K562 (cell line): ENCODE results near the gene MAGIX. TPM values are rescaled to one million over a fixed set of nuclear protein-coding genes. Genes with fewer than 3 reads are reported as not detected.

Experiments
- BRCA1 ChIP-seq, 2 experiments: fragments of 450-650 bp in 1 of 2; sonication (generic) in 1 of 2; formaldehyde crosslinking in 1 of 2; IDR thresholded peaks; 2 replicates each; pipeline versions ENCODE4 v1.5.0 to v1.6.1; 2017 to 2020; ENCODE audit warnings: mild to moderate bottlenecking in 1 of 2, missing genetic modification reagents in 1 of 2
- C11orf30 ChIP-seq: fragments of 450-650 bp; IDR thresholded peaks from 2 replicates; pipeline ENCODE4 v1.6.1; 2016; ENCODE audit warnings: low read depth, mild to moderate bottlenecking
- CBFA2T3 ChIP-seq: fragments of 450-650 bp; IDR thresholded peaks from 2 replicates; pipeline ENCODE4 v1.6.1; 2017
- CEBPG ChIP-seq, 3 experiments: fragments of 200-800 bp in 1 of 3; sonication (Bioruptor generic) in 1 of 3; sonication (generic) in 1 of 3; formaldehyde crosslinking in 1 of 3; IDR thresholded peaks in 2 of 3; conservative IDR thresholded peaks in 1 of 3; 2 replicates each; pipeline versions ENCODE4 v1.6.1 to v1.8.0; 2016 to 2022; ENCODE audit warnings: missing compliant biosample characterization in 2 of 3, missing genetic modification characterization in 2 of 3, mild to moderate bottlenecking in 1 of 3, missing genetic modification reagents in 1 of 3
- CREB1 ChIP-seq, 2 experiments: sonication (generic) in 1 of 2; formaldehyde crosslinking in 1 of 2; IDR thresholded peaks; 2 replicates each; pipeline versions ENCODE4 v1.6.1 to v1.8.0; 2012 to 2022; ENCODE audit warnings: inconsistent platforms in 1 of 2, mild to moderate bottlenecking in 1 of 2, missing genetic modification reagents in 1 of 2, moderate library complexity in 1 of 2
- FIP1L1 ChIP-seq: fragments of 200-400 bp; formaldehyde crosslinking; IDR thresholded peaks from 2 replicates; pipeline ENCODE4 v1.6.1; 2018; ENCODE audit warnings: mild to moderate bottlenecking, low read depth, low read length; ENCODE audit not compliant: poor library complexity, severe bottlenecking
- FOXM1 ChIP-seq, 2 experiments: fragments of 450-650 bp in 1 of 2; sonication (generic) in 1 of 2; formaldehyde crosslinking in 1 of 2; IDR thresholded peaks; 2 replicates each; pipeline versions ENCODE4 v1.6.1 to v1.9.0; 2017 to 2022; ENCODE audit warnings: low read depth in 2 of 2, mild to moderate bottlenecking in 2 of 2, missing genetic modification reagents in 1 of 2, moderate library complexity in 1 of 2
- NR2F6 ChIP-seq: fragments of 450-650 bp; formaldehyde crosslinking; IDR thresholded peaks from 2 replicates; pipeline ENCODE4 v1.4.0; 2020; ENCODE audit warnings: mild to moderate bottlenecking
- PHB2 ChIP-seq: fragments of 450-650 bp; IDR thresholded peaks from 2 replicates; pipeline ENCODE4 v1.6.1; 2017; ENCODE audit warnings: low read depth
- PURB ChIP-seq: sonication (generic); formaldehyde crosslinking; IDR thresholded peaks from 2 replicates; pipeline ENCODE4 v1.9.0; 2021; ENCODE audit warnings: low read depth, mild to moderate bottlenecking, missing genetic modification reagents
- RAD51 ChIP-seq: fragments of 450-650 bp; IDR thresholded peaks from 2 replicates; pipeline ENCODE4 v1.7.1; 2016; ENCODE audit warnings: low read depth, mild to moderate bottlenecking, borderline replicate concordance
- SFPQ ChIP-seq: fragments of 200-400 bp; formaldehyde crosslinking; IDR thresholded peaks from 2 replicates; pipeline ENCODE4 v1.6.1; 2017; ENCODE audit warnings: mild to moderate bottlenecking, low read depth, low read length, moderate library complexity
- SRSF3 ChIP-seq: fragments of 200-400 bp; formaldehyde crosslinking; IDR thresholded peaks from 2 replicates; pipeline ENCODE4 v1.6.1; 2016; ENCODE audit warnings: mild to moderate bottlenecking, low read length, moderate library complexity; ENCODE audit not compliant: insufficient read depth
- STAT5B ChIP-seq: fragments of 250-450 bp; sonication (Bioruptor Pico); IDR thresholded peaks from 2 replicates; pipeline ENCODE4 v1.8.0; 2021; ENCODE audit warnings: mild to moderate bottlenecking, inconsistent platforms
- ZBTB7A ChIP-seq: IDR thresholded peaks from 2 replicates; pipeline ENCODE4 v1.6.1; 2011; ENCODE audit warnings: low read depth, mild to moderate bottlenecking, low read length, moderate library complexity, borderline replicate concordance; ENCODE audit not compliant: control insufficient read depth
- ZC3H4 ChIP-seq: sonication (generic); formaldehyde crosslinking; IDR thresholded peaks from 2 replicates; pipeline ENCODE4 v1.9.0; 2021; ENCODE audit warnings: missing genetic modification reagents, borderline replicate concordance
- ZNF174 ChIP-seq: fragments of 250-450 bp; sonication (Bioruptor Pico); IDR thresholded peaks from 2 replicates; pipeline ENCODE4 v1.4.0; 2020; ENCODE audit warnings: mild to moderate bottlenecking
- ZNF175 ChIP-seq: fragments of 200-800 bp; sonication (Bioruptor generic); IDR thresholded peaks from 2 replicates; pipeline ENCODE4 v1.6.1; 2016; ENCODE audit warnings: low read depth, mild to moderate bottlenecking, missing genetic modification characterization, missing compliant biosample characterization
- ZNF408 ChIP-seq: fragments of 250-450 bp; sonication (Bioruptor Pico); IDR thresholded peaks from 2 replicates; pipeline ENCODE4 v1.4.0; 2020; ENCODE audit warnings: low read depth, mild to moderate bottlenecking, moderate library complexity
- ZNF436 ChIP-seq: fragments of 250-450, 450-650 bp; sonication (Bioruptor Pico); formaldehyde crosslinking; IDR thresholded peaks from 2 replicates; pipeline ENCODE4 v1.7.0; 2020; ENCODE audit warnings: mild to moderate bottlenecking
- ZNF507 ChIP-seq: conservative IDR thresholded peaks from 2 replicates; pipeline ENCODE4 v1.6.1; 2017; ENCODE audit warnings: missing genetic modification characterization, missing compliant biosample characterization
- ZNF518B ChIP-seq: fragments of 250-450 bp; sonication (Bioruptor Pico); IDR thresholded peaks from 2 replicates; pipeline ENCODE4 v1.5.0; 2021; ENCODE audit warnings: mild to moderate bottlenecking, moderate library complexity
- polyA plus RNA-seq, 8 experiments: library from polyadenylated mRNA; depleted of rRNA in 4 of 8; stranded (reverse) in 5 of 8; unstranded in 3 of 8; fragments of >200 nt; fragmentation: Nextera tagmentation in 2 of 8; fragmentation: Illumina TruSeq in 1 of 8; extraction: Ambion mirVana in 2 of 8; extraction: Trizol in 1 of 8; gene quantifications; 2 replicates each; pipeline versions ENCODE4 v1.2.1 to v1.2.3, GENCODE V29; 2011 to 2014; ENCODE audit warnings: inconsistent platforms in 1 of 8, missing spikeins in 1 of 8
- total RNA-seq, 7 experiments: library from RNA; depleted of rRNA in 6 of 7; stranded (reverse); fragments of >200 nt in 6 of 7; fragmentation: Illumina TruSeq in 2 of 7; extraction: Trizol in 2 of 7; gene quantifications; 2 replicates each; pipeline versions ENCODE4 v1.2.1 to v1.2.3, GENCODE V29; 2011 to 2021; ENCODE audit warnings: low replicate concordance in 1 of 7

MAGIX gene
- total and polyA plus RNA-seq, 9 of the 15 experiments (the other 6 are each of a cell fraction or from before 2014, with no cell fraction given) = 0.08 to 3.5 (median 0.47) TPM

GRCh38 chrX:49166914-49167739, 4.6 kb downstream of the MAGIX start (continued):
- TF ChIP-seq CREB1 (IDR thresholded peaks at IDR 0.05) = no peak
- no peak for TF ChIP-seq CREB1 (CRISPR knock-in tag; IDR thresholded peaks at IDR 0.05)
- no peak for TF ChIP-seq PURB
- no peak for TF ChIP-seq ZNF518B (CRISPR knock-in tag)
- TF ChIP-seq CEBPG (CRISPR knock-in tag; IDR thresholded peaks at IDR 0.05) = no peak
- TF ChIP-seq CEBPG (tag; conservative IDR thresholded peaks at IDR 0.05 in 1 of 2, IDR thresholded peaks at IDR 0.05 in 1 of 2) = no peak
- TF ChIP-seq ZBTB7A = 0 out of 2 replicates have a peak, but pooled peaks have one; percentile 58
- no peak for TF ChIP-seq SFPQ
- no peak for TF ChIP-seq NR2F6
- no peak for TF ChIP-seq PHB2
- TF ChIP-seq ZNF408 (CRISPR knock-in tag) = no peak
- TF ChIP-seq ZNF175 (CRISPR knock-in tag) = peak; percentile 51; the same call in 1 of the 2 replicates
- no peak for TF ChIP-seq FIP1L1
- no peak for TF ChIP-seq BRCA1 (IDR thresholded peaks at IDR 0.05)
- no peak for TF ChIP-seq BRCA1 (CRISPR knock-in tag; IDR thresholded peaks at IDR 0.05)
- TF ChIP-seq SRSF3 = no peak
- peak; percentile 41 for TF ChIP-seq CBFA2T3
- TF ChIP-seq ZNF174 = no peak
- peak; percentile 80 for TF ChIP-seq C11orf30
- no peak for TF ChIP-seq STAT5B (CRISPR knock-in tag)
- TF ChIP-seq ZNF507 (tag) = no peak
- TF ChIP-seq ZC3H4 (CRISPR knock-in tag) = no peak
- TF ChIP-seq RAD51 = no peak
- no peak for TF ChIP-seq FOXM1 (IDR thresholded peaks at IDR 0.05; ENCODE audit: low read depth)
- no peak for TF ChIP-seq FOXM1 (CRISPR knock-in tag; IDR thresholded peaks at IDR 0.05; ENCODE audit: low read depth)
- TF ChIP-seq ZNF436 (CRISPR knock-in tag) = no peak
